OCI-LY3 (cell line): Measurements from ENCODE around the gene IL2RA.

Experiments
- H2AFZ ChIP-seq: fragments of 200-600, 300-600 bp; shearing (Covaris generic); 2 replicates; pipeline ENCODE4 v1.6.0; 2014; ENCODE audit warnings: antibody characterized with exemption, low read depth, low read length
- H3K27ac ChIP-seq: fragments of 200-600, 300-600 bp; sonication (generic); 2 replicates; pipeline ENCODE4 v1.5.1; 2014; ENCODE audit warnings: mild to moderate bottlenecking, low read length, moderate library complexity, mixed read lengths
- H3K27me3 ChIP-seq: fragments of 200-600, 300-600 bp; sonication (generic); 2 replicates; pipeline ENCODE4 v1.6.1; 2014; ENCODE audit warnings: low read depth, low read length, mixed read lengths
- H3K36me3 ChIP-seq: fragments of 200-600, 300-600 bp; sonication (generic); replicated peaks from 2 replicates; pipeline ENCODE3; 2014; ENCODE audit warnings: low read depth, low read length, mixed read lengths
- H3K4me1 ChIP-seq: fragments of 300-600, 200-600 bp; sonication (generic); 2 replicates; pipeline ENCODE4 v1.6.1; 2014; ENCODE audit warnings: low read length, mixed read lengths
- H3K4me2 ChIP-seq: fragments of 200-600, 300-600 bp; sonication (generic); 2 replicates; pipeline ENCODE4 v1.6.1; 2014; ENCODE audit warnings: low read length, mixed read lengths
- H3K4me3 ChIP-seq: fragments of 300-600, 200-600 bp; sonication (generic); 2 replicates; pipeline ENCODE4 v1.5.1; 2014; ENCODE audit warnings: antibody characterized with exemption, mild to moderate bottlenecking, low read length, moderate library complexity
- H3K79me2 ChIP-seq: fragments of 300-600, 200-600 bp; shearing (Covaris generic); 2 replicates; pipeline ENCODE4 v1.6.1; 2014; ENCODE audit warnings: mild to moderate bottlenecking, low read length, mixed read lengths
- H3K9ac ChIP-seq: fragments of 300-600, 200-600 bp; shearing (Covaris generic); 2 replicates; pipeline ENCODE4 v1.6.0; 2014; ENCODE audit warnings: mild to moderate bottlenecking, low read length, moderate library complexity
- H3K9me3 ChIP-seq: fragments of 200-600, 300-600 bp; shearing (Covaris generic); 2 replicates; pipeline ENCODE4 v1.6.1; 2014; ENCODE audit warnings: low read length, mixed read lengths; ENCODE audit not compliant: insufficient read depth
- H4K20me1 ChIP-seq: fragments of 200-600, 300-600 bp; sonication (generic); 2 replicates; pipeline ENCODE4 v1.6.1; 2016; ENCODE audit warnings: low read length, mixed read lengths; ENCODE audit not compliant: insufficient read depth
- EZH2phosphoT487 ChIP-seq: fragments of 200-600 bp; shearing (Covaris generic); IDR thresholded peaks from 2 replicates; pipeline ENCODE4 v1.6.1; 2018; ENCODE audit warnings: antibody characterized with exemption, mixed run types, low read depth
- TF ChIP-seq, protein P1 (sequence below): fragments of 200-600, 300-600 bp; sonication (generic); IDR thresholded peaks from 2 replicates; pipeline ENCODE4 v1.5.1; 2014; ENCODE audit warnings: antibody characterized with exemption, low read length, low read depth

IL2RA gene

GRCh38 chr10:6052247-6053221, 9.6 kb downstream of the IL2RA start:
- Histone ChIP-seq H3K4me1 (peaks cover 75% of the 10 kb centered on the region), H3K9ac (peak overlapping the region; percentile 55), H3K27ac (peak overlapping the region; percentile 92), H2AFZ (no peak overlapping the region), H3K36me3 (peaks cover 4% of the 10 kb centered on the region), H4K20me1 (no peaks in the 10 kb centered on the region), H3K4me3 (peak overlapping the region; percentile 57), H3K79me2 (peaks cover 10% of the 10 kb centered on the region; the same call in 1 of the 2 replicates), H3K9me3 (no peaks in the 10 kb centered on the region), H3K27me3 (no peaks in the 10 kb centered on the region), H3K4me2 (peak overlapping the region; percentile 86)
- TF ChIP-seq, protein P1, sequence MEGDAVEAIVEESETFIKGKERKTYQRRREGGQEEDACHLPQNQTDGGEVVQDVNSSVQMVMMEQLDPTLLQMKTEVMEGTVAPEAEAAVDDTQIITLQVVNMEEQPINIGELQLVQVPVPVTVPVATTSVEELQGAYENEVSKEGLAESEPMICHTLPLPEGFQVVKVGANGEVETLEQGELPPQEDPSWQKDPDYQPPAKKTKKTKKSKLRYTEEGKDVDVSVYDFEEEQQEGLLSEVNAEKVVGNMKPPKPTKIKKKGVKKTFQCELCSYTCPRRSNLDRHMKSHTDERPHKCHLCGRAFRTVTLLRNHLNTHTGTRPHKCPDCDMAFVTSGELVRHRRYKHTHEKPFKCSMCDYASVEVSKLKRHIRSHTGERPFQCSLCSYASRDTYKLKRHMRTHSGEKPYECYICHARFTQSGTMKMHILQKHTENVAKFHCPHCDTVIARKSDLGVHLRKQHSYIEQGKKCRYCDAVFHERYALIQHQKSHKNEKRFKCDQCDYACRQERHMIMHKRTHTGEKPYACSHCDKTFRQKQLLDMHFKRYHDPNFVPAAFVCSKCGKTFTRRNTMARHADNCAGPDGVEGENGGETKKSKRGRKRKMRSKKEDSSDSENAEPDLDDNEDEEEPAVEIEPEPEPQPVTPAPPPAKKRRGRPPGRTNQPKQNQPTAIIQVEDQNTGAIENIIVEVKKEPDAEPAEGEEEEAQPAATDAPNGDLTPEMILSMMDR, result no peak
- no peak for TF ChIP-seq EZH2phosphoT487

DNA sequence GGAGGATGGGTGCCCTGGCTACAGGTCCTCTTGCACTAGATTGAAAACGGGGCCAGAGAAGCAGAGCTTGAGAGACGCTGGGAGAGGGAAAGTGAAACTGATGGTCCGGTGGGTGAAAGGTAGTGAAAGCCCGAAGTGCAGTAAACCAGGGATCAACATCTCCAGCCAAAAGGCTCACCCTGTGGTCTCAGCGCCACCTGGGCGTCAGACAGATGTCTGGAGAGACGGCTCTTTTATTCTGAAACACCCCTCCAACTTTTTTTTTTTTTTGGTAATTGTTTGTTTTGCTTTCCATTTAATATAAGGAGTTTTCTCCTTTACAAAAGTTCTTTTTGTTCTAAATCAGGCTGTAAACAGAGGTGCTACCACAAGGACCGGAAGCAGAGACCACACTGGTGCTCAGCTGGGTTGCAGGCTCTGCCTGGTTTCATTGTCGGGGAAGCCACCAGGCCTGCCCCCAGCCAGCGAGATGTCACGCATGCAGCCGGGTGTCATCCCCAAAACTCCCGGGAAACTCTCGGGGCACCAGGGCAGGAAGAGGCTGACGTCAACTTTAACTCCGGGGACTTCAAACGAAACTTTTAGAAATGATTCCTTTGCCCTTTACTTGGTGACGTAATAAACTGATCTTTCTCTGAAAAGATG, 11.2 kb downstream of the IL2RA start:
- H3K9me3 ChIP-seq, result no peaks in the 10 kb centered on the region
- no peaks in the 10 kb centered on the region for H4K20me1 ChIP-seq
- H3K4me1 ChIP-seq, result peaks cover 76% of the 10 kb centered on the region
- H3K4me2 ChIP-seq, result peak overlapping the region; percentile 88
- no peak for TF ChIP-seq EZH2phosphoT487
- TF ChIP-seq, protein P1, result peak; percentile 45
- peaks cover 4% of the 10 kb centered on the region for H3K36me3 ChIP-seq
- peak overlapping the region; percentile 92 for H3K27ac ChIP-seq
- H2AFZ ChIP-seq, result no peak overlapping the region
- H3K9ac ChIP-seq, result peak overlapping the region; percentile 61; the same call in 1 of the 2 replicates
- H3K4me3 ChIP-seq, result peak overlapping the region; percentile 56
- H3K79me2 ChIP-seq, result peaks cover 9% of the 10 kb centered on the region; the same call in 1 of the 2 replicates
- no peaks in the 10 kb centered on the region for H3K27me3 ChIP-seq

GRCh38 chr10:6049031-6049400, 13.2 kb downstream of the IL2RA start:
- Histone ChIP-seq H3K27me3 (no peaks in the 10 kb centered on the region), H3K27ac (peak overlapping the region; percentile 92; the same call in 1 of the 2 replicates), H3K36me3 (peaks cover 4% of the 10 kb centered on the region), H3K4me3 (no peak overlapping the region), H3K4me1 (peaks cover 85% of the 10 kb centered on the region), H4K20me1 (no peaks in the 10 kb centered on the region), H3K4me2 (0 out of 2 replicates have a peak overlapping the region, but pooled peaks have one; percentile 88), H3K9ac (no peak overlapping the region), H3K9me3 (no peaks in the 10 kb centered on the region), H2AFZ (no peak overlapping the region), H3K79me2 (peaks cover 9% of the 10 kb centered on the region; the same call in 1 of the 2 replicates)
- no peak for TF ChIP-seq EZH2phosphoT487
- TF ChIP-seq, protein P1, result no peak
